ENCODE results near the gene ITGB4. TPM values are rescaled to one million over a fixed set of nuclear protein-coding genes. Genes with fewer than 3 reads are reported as not detected.

Gene ITGB4
- total and polyA plus RNA-seq, 2 of the 13 experiments (the other 11 are each of a cell fraction or from before 2014, with no cell fraction given): 6.9 to 14.5 TPM

GRCh38 chr17:75785016-75785890 lies 64.0 kb downstream of the ITGB4 start (continued):
- TF ChIP-seq SNRNP70 (IDR thresholded peaks at IDR 0.05; ENCODE audit: low read depth, low read length) (no peak), ZNF782 (CRISPR knock-in tag; IDR thresholded peaks at IDR 0.05; ENCODE audit: borderline replicate concordance) (peak; percentile 64), ZNF260 (CRISPR knock-in tag; IDR thresholded peaks at IDR 0.05; ENCODE audit: borderline replicate concordance, low read depth) (no peak), PLRG1 (conservative IDR thresholded peaks at IDR 0.05) (no peak), TEAD2 (CRISPR knock-in tag; IDR thresholded peaks at IDR 0.05) (no peak), CEBPB (IDR thresholded peaks at IDR 0.05; ENCODE audit: borderline replicate concordance, low read depth, low read length) (no peak), TCF7L2 (IDR thresholded peaks at IDR 0.05; ENCODE audit: low read depth, low read length) (no peak), REXO4 (CRISPR knock-in tag; IDR thresholded peaks at IDR 0.05; ENCODE audit: borderline replicate concordance) (no peak), ZNF335 (CRISPR knock-in tag; IDR thresholded peaks at IDR 0.05) (no peak; the same call in 1 of the 2 replicates), PAX8 (CRISPR knock-in tag; IDR thresholded peaks at IDR 0.05; ENCODE audit: borderline replicate concordance) (no peak; the same call in 1 of the 2 replicates), HNRNPK (IDR thresholded peaks at IDR 0.05; ENCODE audit: low read depth, low read length, poor library complexity, severe bottlenecking) (peak; percentile 80), KLF16 (CRISPR knock-in tag; IDR thresholded peaks at IDR 0.05) (peak in 1 of 2 experiments; percentile 54; a peak in 1 of 4 replicates), ZZZ3 (CRISPR knock-in tag; IDR thresholded peaks at IDR 0.05; ENCODE audit: borderline replicate concordance) (peak; percentile 76; the same call in 1 of the 2 replicates), ZFP36L2 (CRISPR knock-in tag; IDR thresholded peaks at IDR 0.05) (peak; percentile 82; the same call in 1 of the 2 replicates), EHMT2 (IDR thresholded peaks at IDR 0.05; ENCODE audit: borderline replicate concordance, low read depth, low read length) (no peak), NCOA5 (CRISPR knock-in tag; IDR thresholded peaks at IDR 0.05) (no peak), ZNF607 (CRISPR knock-in tag; IDR thresholded peaks at IDR 0.05; ENCODE audit: borderline replicate concordance) (peak; percentile 84), ZNF34 (CRISPR knock-in tag; IDR thresholded peaks at IDR 0.05; ENCODE audit: borderline replicate concordance) (no peak; the same call in 1 of the 2 replicates), ZNF263 (CRISPR knock-in tag; IDR thresholded peaks at IDR 0.05) (peak; percentile 43; the same call in 1 of the 2 replicates), NBN (conservative IDR thresholded peaks at IDR 0.05) (no peak), IRF9 (CRISPR knock-in tag; IDR thresholded peaks at IDR 0.05; ENCODE audit: borderline replicate concordance) (peak; percentile 76), KDM2A (CRISPR knock-in tag; IDR thresholded peaks at IDR 0.05; ENCODE audit: borderline replicate concordance, low read depth) (peak; percentile 74), ZFP41 (CRISPR knock-in tag; IDR thresholded peaks at IDR 0.05; ENCODE audit: borderline replicate concordance) (0 out of 2 replicates have a peak, but pooled peaks have one; percentile 34), TCF12 (IDR thresholded peaks at IDR 0.05) (no peak), TCF12 (CRISPR knock-in tag; IDR thresholded peaks at IDR 0.05) (peak; percentile 86), FOXJ3 (CRISPR knock-in tag; IDR thresholded peaks at IDR 0.05; ENCODE audit: borderline replicate concordance) (no peak), ADNP (CRISPR knock-in tag; IDR thresholded peaks at IDR 0.05) (no peak), RCOR2 (CRISPR knock-in tag; IDR thresholded peaks at IDR 0.05) (peak; percentile 57), MAFG (CRISPR knock-in tag; IDR thresholded peaks at IDR 0.05) (no peak), ZNF619 (CRISPR knock-in tag; IDR thresholded peaks at IDR 0.05) (no peak; the same call in 1 of the 2 replicates), RELA (CRISPR knock-in tag; IDR thresholded peaks at IDR 0.05) (peak; percentile 85; the same call in 1 of the 2 replicates)
